B cell (primary cell): ENCODE measurements around the gene RERE. TPM values are rescaled to one million over a fixed set of nuclear protein-coding genes. Genes with fewer than 3 reads are reported as not detected.

Source experiments
- ATAC-seq: fragments of 200-7000 bp; cut with Tn5 transposase; one replicate; pipeline ENCODE4 v1.10.0; 2021; ENCODE audit warnings: low read depth, mild to moderate bottlenecking, moderate number of reproducible peaks, moderate library complexity
- CTCF ChIA-PET: fragments of 350-600 bp; sonication (Branson Sonifier 250); formaldehyde crosslinking; loops from one replicate; lab custom pipeline; 2021; ENCODE audit warnings: antibody characterized with exemption, inconsistent platforms; lab: Charles Lee
- POLR2A ChIA-PET: fragments of 350-600 bp; sonication (Branson Sonifier 250); formaldehyde crosslinking; loops from one replicate; lab custom pipeline; 2021; ENCODE audit warnings: antibody characterized with exemption; lab: Charles Lee
- DNase-seq: peaks from one replicate; pipeline ENCODE4 v3.0.0; 2013
- H2AFZ ChIP-seq: 2 replicates; pipeline ENCODE4 v1.6.1; 2012; ENCODE audit warnings: mild to moderate bottlenecking, low read depth, low read length; ENCODE audit not compliant: insufficient read depth, poor library complexity, severe bottlenecking
- H3K27ac ChIP-seq, 2 donors: 1 replicate in 1 of 2; 2 replicates in 1 of 2; pipeline ENCODE4 v1.5.1; 2012 to 2013; ENCODE audit warnings: low read length in 2 of 2, mild to moderate bottlenecking in 2 of 2, moderate library complexity in 1 of 2
- H3K27me3 ChIP-seq, 4 experiments: fragments of 200-600 bp in 1 of 4; sonication (generic) in 1 of 4; replicated peaks in 1 of 4; 1 replicate in 2 of 4; 2 replicates in 2 of 4; pipeline versions ENCODE4 v1.6.1 to v1.7.0; 2013 to 2016; ENCODE audit warnings: low read length in 3 of 4, mild to moderate bottlenecking in 2 of 4, mixed read lengths in 1 of 4, moderate library complexity in 1 of 4; ENCODE audit not compliant: insufficient read depth in 4 of 4, control insufficient read depth in 3 of 4; ENCODE audit errors: control extremely low read depth in 1 of 4
- H3K36me3 ChIP-seq, 2 experiments: replicated peaks in 1 of 2; 1 replicate in 1 of 2; 2 replicates in 1 of 2; pipeline versions ENCODE4 v1.6.1 to v1.7.1; 2013; ENCODE audit warnings: low read length in 1 of 2; ENCODE audit not compliant: insufficient read depth in 2 of 2, control insufficient read depth in 1 of 2; ENCODE audit errors: control extremely low read depth in 1 of 2, extremely low read depth in 1 of 2
- H3K4me1 ChIP-seq, 2 donors: fragments of 200-600 bp in 1 of 2; sonication (generic) in 1 of 2; 1 replicate in 1 of 2; 2 replicates in 1 of 2; pipeline versions ENCODE4 v1.5.1 to v1.6.1; 2013 to 2017; ENCODE audit warnings: low read length in 2 of 2; ENCODE audit not compliant: control insufficient read depth in 2 of 2, insufficient read depth in 2 of 2
- H3K4me2 ChIP-seq: replicated peaks from 2 replicates; pipeline ENCODE3; 2012; ENCODE audit warnings: mild to moderate bottlenecking, low read depth, low read length; ENCODE audit not compliant: poor library complexity, severe bottlenecking
- H3K4me3 ChIP-seq, 5 experiments: fragments of 200-600 bp in 1 of 5; sonication (generic) in 1 of 5; 1 replicate in 3 of 5; 2 replicates in 2 of 5; pipeline versions ENCODE4 v1.5.1 to v1.7.0; 2011 to 2016; ENCODE audit warnings: low read length in 4 of 5, mild to moderate bottlenecking in 4 of 5, low read depth in 2 of 5, control low read depth in 1 of 5, moderate library complexity in 1 of 5; ENCODE audit not compliant: insufficient read depth in 1 of 5; ENCODE audit errors: control extremely low read depth in 1 of 5, extremely low read depth in 1 of 5
- H3K79me2 ChIP-seq: fragments of 200-600 bp; sonication (generic); one replicate; pipeline ENCODE4 v1.6.0; 2016; ENCODE audit warnings: low read length; ENCODE audit not compliant: control insufficient read depth, insufficient read depth
- H3K9ac ChIP-seq: fragments of 200-600 bp; sonication (generic); 2 replicates; pipeline ENCODE4 v1.6.1; 2017; ENCODE audit warnings: mild to moderate bottlenecking, low read length, moderate library complexity
- H3K9me3 ChIP-seq, 3 donors: one replicate each; pipeline versions ENCODE4 v1.6.1 to v1.7.1; 2013; ENCODE audit warnings: low read length in 2 of 3; ENCODE audit not compliant: control insufficient read depth in 2 of 3, insufficient read depth in 1 of 3; ENCODE audit errors: control extremely low read depth in 1 of 3
- H4K20me1 ChIP-seq: 2 replicates; pipeline ENCODE4 v1.6.0; 2012; ENCODE audit warnings: mild to moderate bottlenecking, low read length; ENCODE audit not compliant: insufficient read depth, control insufficient read depth, poor library complexity, severe bottlenecking
- H3K27ac Mint-ChIP-seq: one replicate; pipeline ENCODE4 v1.8.0; 2021; ENCODE audit warnings: mixed read lengths
- H3K27me3 Mint-ChIP-seq: one replicate; pipeline ENCODE4 v1.8.0; 2021; ENCODE audit warnings: mixed read lengths
- H3K4me1 Mint-ChIP-seq: one replicate; pipeline ENCODE4 v1.8.0; 2021; ENCODE audit warnings: mixed read lengths
- H3K4me3 Mint-ChIP-seq: one replicate; pipeline ENCODE4 v1.8.0; 2021; ENCODE audit warnings: mixed read lengths
- H3K9me3 Mint-ChIP-seq: one replicate; pipeline ENCODE4 v1.8.0; 2022; ENCODE audit warnings: mixed read lengths; ENCODE audit not compliant: insufficient read depth
- EZH2 ChIP-seq: IDR thresholded peaks from 2 replicates; pipeline ENCODE4 v1.6.1; 2012; ENCODE audit warnings: borderline replicate concordance, low read depth, mild to moderate bottlenecking, moderate library complexity, low read length; ENCODE audit not compliant: insufficient read depth, poor library complexity, severe bottlenecking
- WGBS: methylation state at CpG from one replicate; pipeline ENCODE4 v1.1.5; 2013; ENCODE audit warnings: missing lambda C conversion rate; ENCODE audit not compliant: insufficient coverage; 5-methylcytosine and 5-hydroxymethylcytosine counted together
- intact Hi-C: fragments of 100-400 bp; cut with micrococcal nuclease; formaldehyde crosslinking; loops from one replicate; pipeline ENCODE4 v1.10.0; 2022
- polyA plus RNA-seq: library from polyadenylated mRNA; depleted of rRNA; stranded (reverse); fragments of >200 nt; gene quantifications from 2 replicates; pipeline ENCODE4 v1.2.3, GENCODE V29; 2012
- total RNA-seq, 2 donors: library from RNA; stranded (reverse); fragments of 120-200 nt in 1 of 2; gene quantifications; 1 replicate in 1 of 2; 2 replicates in 1 of 2; pipeline versions ENCODE4 v1.2.3 to v1.2.4, GENCODE V29; 2013 to 2022
- TF ChIP-seq, protein P1 (sequence below): fragments of 200-600 bp; IDR thresholded peaks from one replicate; pipeline ENCODE4 v1.8.0; 2022; ENCODE audit warnings: antibody characterized with exemption, mild to moderate bottlenecking

The RERE gene
- total and polyA plus RNA-seq, 2 donors (not counting 1 experiment from before 2014, with no cell fraction given): 27.3 to 132 TPM

DNA sequence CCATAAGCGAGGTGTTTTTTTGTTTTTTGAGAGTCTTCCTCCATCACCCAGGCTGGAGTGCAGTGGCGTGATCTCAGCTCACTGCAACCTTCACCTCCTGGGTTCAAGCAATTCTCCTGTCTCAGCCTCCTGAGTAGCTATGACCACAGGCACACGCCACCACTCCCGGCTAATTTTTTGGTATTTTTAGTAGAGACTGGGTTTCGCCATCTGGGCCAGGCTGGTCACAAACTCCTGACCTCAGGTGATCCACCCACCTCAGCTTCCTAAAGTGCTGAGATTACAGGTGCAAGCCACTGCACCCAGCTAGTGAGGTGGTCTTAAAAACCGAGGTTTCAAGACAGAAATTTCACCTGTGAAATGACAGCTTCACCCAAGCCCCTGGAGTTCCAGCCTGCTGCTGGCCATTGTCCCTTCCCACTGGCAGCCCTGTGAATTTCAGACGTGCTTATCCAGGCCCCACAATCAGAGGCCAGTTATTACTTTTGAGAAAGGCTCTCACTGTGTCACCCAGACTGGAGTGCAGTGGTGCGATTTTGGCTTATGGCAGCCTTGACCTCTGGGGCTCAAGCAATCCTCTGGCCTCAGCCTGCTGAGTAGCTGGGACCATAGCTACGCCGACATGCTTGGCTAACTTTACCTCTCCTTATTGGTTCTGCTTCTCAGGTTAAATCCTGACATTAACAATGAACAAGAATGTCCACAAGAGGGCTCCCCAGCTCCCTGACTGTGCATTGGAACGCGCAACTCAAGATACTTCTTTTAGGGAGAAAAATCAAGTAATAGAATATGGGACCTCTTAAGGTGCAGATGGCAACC lies 41.7 kb upstream of the RERE start:
- Histone ChIP-seq H3K9me3 (no peaks in the 10 kb centered on the region), H3K4me1 (peaks cover 7 to 8% of the 10 kb centered on the region in 2 donors), H4K20me1 (peaks cover 6% of the 10 kb centered on the region), H3K9ac (no peak overlapping the region), H3K4me2 (no peak overlapping the region), H3K79me2 (no peaks in the 10 kb centered on the region), H3K4me3 (no peak overlapping the region), H3K36me3 (peaks cover 8 to 61% of the 10 kb centered on the region in 2 experiments), H2AFZ (no peak overlapping the region), H3K27me3 (no peaks in the 10 kb centered on the region), H3K27ac (no peak overlapping the region)
- WGBS: 52% methylated on average over 6 of the region's 12 CpGs
- H3K9me3 Mint-ChIP-seq: peaks cover 2% of the 10 kb centered on the region
- intact Hi-C loops: loop anchor here (1.0 kb wide), 2 partner anchors 129 to 242 kb away; no protein-coding TSS in a partner anchor
- H3K27me3 Mint-ChIP-seq: no peaks in the 10 kb centered on the region
- H3K27ac Mint-ChIP-seq: peak overlapping the region; percentile 18
- ChIA-PET CTCF (interaction anchor here (0.6 to 13.0 kb wide), 19 partner anchors 11 to 844 kb away, joined by 3 to 119 read pairs (median 4); partner anchors contain the start of gene ENO1), POLR2A (interaction anchor here (1.1 to 1.6 kb wide), 2 partner anchors 18 to 19 kb away, joined by 4 read pairs; partner anchors contain the start of gene ENO1)
- H3K4me3 Mint-ChIP-seq: no peak overlapping the region
- H3K4me1 Mint-ChIP-seq: peaks cover 18% of the 10 kb centered on the region
- peak; percentile 83 for ATAC-seq
- TF ChIP-seq, protein P1, sequence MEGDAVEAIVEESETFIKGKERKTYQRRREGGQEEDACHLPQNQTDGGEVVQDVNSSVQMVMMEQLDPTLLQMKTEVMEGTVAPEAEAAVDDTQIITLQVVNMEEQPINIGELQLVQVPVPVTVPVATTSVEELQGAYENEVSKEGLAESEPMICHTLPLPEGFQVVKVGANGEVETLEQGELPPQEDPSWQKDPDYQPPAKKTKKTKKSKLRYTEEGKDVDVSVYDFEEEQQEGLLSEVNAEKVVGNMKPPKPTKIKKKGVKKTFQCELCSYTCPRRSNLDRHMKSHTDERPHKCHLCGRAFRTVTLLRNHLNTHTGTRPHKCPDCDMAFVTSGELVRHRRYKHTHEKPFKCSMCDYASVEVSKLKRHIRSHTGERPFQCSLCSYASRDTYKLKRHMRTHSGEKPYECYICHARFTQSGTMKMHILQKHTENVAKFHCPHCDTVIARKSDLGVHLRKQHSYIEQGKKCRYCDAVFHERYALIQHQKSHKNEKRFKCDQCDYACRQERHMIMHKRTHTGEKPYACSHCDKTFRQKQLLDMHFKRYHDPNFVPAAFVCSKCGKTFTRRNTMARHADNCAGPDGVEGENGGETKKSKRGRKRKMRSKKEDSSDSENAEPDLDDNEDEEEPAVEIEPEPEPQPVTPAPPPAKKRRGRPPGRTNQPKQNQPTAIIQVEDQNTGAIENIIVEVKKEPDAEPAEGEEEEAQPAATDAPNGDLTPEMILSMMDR: peak; percentile 77
- TF ChIP-seq EZH2: no peak
- peak; percentile 73 for DNase-seq
